ENCODE measurements around the gene MAEA.
"Not testable (repeated sequence)": the region's sequence is repeated elsewhere in the genome, so short reads cannot be mapped to it uniquely, and the experiment has no call there.

MAEA gene

GRCh38 chr4:1279253-1279652, 10.4 kb upstream of the MAEA start:
- DNase-seq, result no peak

GRCh38 chr4:1283711-1284110, 6.0 kb upstream of the MAEA start:
- no peak for DNase-seq

DNA sequence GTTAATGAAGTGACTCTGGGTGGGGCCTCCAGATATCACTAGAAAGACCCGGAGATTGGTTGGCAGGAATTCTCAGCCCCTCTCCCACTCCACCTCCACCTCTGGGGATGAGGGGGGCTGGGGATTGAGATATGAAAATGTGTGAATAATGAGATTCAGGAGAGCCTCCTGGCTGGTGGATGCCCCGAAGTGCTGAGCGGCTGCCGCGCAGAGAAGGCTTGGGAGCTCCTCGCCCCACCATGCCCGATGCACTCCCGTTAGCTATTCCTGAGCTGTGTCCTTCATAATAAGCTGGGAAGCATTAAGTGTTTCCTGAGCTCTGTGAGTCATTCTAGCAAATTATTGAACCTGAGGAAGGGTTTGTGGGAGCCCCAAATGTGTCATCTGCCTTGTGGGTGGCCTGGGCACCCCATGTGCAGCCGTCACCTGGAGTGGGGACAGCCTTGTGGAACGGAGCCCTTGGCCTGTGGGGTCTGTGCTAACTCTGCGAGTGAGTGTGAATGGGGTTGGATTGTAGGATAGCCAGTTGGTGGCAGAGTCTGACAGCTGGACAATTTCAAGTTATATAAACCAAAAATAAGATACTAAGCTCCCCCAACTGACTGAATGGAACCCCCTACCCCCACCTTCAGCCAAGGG, 4.4 kb upstream of the MAEA start:
- no peak for DNase-seq

GRCh38 chr4:1285790-1286553, 3.7 kb upstream of the MAEA start:
- DNase-seq, result peak in 2 of 5 experiments; percentile 17 to 64

DNA sequence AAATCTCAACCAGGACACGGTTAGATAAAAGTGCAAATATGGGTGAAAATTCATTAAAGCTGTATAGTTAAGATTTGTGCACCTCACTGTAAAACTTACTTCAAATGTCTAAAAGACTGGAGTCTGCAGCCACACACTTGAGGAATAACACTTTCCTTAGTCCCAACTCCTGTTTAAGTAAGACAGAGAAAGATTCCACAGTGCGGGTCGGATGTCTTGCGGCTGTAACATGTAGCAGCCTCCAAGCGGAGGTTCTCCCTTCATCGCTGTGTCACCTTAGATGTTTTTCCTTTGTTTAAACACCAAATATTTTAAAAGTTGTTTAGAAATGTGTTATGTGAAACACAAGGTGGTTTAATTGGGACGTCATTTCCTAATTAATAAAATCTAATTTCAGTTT, 905 bp upstream of the MAEA start:
- no peak for DNase-seq

DNA sequence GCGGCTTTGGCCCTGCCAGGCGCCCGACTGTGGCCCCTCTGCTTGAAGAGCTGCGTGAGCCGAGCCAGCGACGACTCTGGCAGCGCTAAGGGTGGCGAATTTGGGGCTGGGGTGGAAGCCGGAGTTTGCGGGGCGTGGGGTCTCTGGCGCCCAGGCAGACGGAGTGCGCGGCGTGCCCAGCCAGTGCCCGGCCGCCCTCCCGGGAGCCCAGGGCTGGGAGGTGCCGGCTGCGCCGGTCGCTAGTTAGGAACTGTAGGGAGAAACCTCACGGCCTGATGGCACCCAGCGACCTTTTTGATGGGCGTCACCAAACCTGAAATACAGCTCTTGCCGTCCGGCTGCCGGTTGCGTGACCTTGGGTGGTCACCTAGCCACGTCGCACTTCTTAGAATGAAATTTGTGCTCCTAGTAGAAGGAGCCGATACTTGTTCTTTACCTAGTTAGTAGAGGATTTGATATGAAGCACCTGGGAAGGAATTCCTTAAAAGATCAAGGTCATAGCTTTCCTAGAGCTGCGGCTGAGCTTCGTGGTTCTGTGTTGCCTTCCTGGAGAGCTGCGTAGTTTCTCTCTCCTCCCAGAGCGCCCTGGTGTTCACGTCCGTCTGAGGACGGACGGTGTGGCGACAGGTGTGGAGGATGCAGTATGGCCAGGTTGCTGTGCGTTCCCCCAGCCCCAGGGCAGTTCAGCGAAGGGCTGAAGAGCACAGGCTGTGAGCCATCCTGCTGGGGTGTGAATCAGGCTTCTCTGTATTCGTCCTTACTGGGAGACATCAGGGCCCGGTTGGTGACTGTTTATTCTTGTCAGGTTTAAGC, 680 bp downstream of the MAEA start:
- peak in 1 of 5 experiments; percentile 32 for DNase-seq

- no peak for DNase-seq
Measured at GRCh38 chr4:1291091-1291490, 1.4 kb downstream of the MAEA start.

DNA sequence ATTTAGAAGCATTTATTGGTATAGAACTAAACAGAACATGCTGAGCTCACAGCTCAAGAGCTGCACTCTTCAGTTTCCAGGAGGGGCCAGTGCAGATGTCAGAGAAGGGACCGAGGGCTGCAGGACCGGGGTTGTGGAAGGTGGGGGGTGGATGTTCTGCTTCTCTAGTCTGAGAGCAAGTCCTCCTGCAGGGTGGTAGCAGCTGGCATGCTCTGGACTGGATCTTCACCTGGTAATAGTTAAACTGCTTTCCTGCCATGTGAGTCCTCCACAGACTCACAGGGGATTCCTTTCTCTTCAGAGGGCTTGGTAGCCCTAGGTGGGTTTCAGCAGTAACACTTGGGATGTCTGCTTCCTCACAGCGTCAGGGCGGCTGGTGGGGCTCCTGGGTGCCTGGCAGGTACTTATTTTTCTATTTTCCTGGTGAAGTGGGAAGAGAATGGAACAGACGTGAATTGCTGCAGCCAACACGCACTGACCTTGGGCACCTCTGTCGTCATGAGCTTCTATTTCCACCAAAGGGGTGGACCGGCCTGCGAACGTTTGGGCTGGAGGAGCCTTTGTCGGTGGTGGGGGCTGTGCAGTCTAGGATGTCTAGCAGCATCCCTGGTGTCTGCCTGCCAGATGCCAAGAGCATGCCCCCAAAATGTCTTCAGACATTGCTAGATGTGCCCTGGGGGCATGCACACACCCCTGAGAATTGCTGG, 2.5 kb downstream of the MAEA start:
- no peak for DNase-seq

DNA sequence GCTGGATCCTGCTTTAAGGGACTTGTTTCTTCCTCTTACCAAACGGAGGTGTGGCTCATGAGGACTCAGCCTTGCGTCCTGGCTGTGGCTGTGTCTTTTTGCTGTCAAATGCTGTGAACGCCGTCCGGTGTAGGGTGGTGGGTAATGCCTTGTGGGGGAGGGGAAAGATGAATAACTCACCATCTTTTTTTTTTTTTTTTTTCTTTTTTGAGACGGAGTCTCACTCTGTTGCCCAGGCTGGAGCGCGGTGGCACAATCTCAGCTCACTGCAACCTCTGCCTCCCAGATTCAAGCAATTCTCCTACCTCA, 3.0 kb downstream of the MAEA start:
- not testable (repeated sequence) for DNase-seq

DNA sequence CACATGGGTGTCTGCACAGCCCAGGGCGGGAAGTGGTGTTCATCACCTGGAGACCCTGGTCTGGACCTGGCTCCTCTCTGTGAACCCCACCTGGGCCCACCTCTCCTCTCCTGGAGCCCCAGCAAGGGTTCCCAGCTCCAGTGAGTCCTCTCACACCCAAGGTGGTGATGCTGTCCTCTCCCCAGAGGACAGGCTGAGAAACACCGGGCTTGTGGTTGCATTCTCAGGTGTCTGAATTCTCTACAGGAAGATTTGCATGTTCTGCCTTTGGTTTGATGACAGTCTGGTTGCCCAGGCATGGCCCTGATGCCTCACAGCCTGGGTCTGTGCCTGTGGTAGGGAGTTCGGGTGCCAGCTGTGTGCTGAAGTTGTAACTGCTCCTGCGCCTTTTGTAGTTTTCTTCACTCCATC, 3.8 kb downstream of the MAEA start:
- no peak for DNase-seq

DNA sequence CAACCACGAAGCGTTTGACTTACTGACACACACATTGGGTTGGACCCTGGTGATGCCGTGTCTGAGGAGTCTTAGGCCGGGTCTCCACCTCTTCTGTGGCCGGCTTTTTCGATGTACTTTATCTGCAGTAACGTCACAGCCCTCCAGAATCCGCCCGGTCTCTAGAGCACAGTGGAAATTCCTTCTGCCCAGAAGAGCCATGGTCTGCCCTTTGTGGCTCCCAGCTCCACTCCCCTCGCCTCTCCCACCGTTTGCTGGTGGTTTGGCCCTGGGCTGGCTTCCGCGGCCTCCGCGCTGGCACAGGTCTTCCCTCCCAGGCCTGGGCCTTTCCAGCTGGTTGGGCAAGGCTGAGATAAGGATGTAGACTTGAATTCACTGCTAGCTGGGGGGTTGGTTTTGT, 4.3 kb downstream of the MAEA start:
- DNase-seq, result no peak

DNA sequence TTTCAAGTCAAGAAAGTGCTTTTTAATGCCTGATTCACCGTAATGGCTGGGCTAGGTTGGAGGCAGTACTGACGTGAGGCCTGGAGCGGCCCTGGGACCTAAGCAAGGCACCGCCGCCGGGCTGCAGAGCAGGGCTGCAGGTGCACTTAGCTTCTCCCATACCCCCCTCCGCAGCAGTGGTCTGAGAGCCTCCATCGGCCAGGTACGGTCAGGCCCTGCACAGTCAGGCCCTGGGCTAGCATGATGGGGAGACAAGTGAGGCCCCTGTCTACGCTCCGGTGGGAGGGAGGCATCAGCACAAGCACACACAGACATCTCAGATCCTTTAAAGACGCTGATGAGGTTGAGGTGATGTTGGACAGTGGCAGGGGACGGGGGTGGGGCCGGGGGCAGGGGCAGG, 4.7 kb downstream of the MAEA start:
- no peak for DNase-seq

DNA sequence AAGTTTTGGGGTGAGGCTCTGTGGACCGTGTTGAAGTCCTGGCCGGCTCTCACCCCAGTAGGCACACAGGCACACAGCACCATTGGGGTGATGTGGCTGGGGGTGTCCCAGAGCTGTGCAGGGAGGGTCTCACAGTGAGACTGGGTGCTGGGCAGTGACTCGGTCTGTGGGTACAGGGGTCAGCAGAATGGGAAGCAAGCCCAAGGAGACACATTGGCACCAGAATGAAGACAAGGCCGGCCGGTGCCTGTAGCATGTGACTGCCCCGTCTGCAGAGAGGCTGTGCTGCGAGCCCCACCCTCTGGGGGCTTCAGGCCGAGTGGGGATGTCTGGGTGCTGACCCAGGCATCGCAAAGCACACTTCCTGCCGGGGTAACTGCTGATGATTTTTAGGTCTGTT, 5.2 kb downstream of the MAEA start:
- no peak for DNase-seq

DNA sequence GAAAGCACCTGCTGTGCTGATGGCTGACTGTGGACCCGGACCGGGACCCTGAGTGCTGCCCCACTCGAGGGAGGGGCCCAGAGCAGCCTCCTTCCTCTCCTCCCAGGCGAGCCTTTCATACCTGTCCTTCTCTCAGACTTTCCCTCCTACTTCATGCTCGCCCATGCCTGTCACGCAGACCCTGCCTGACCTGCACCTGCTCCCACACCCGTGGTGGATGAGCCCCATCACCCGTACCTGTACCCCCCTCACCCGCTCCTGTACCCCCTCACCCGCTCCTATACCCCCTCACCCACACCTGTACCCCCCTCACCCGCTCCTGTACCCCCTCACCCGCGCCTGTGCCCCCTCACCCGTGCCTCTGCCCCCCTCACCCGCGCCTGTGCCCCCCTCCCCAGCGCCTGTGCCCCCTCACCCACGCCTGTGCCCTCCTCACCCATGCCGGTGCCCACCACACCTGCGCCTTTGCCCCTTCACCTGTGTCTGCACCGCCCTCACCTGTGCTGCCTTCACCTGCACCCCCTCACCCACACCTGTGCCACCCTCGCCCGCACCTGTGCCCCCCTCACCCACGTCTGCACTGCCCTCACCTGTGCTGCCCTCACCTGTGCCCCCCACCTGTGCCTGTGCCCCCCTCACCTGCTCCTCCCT, 5.8 kb downstream of the MAEA start:
- DNase-seq, result no peak

- no peak for DNase-seq
Measured at GRCh38 chr4:1296324-1297022, 6.8 kb downstream of the MAEA start.

GRCh38 chr4:1297023-1297395, 7.3 kb downstream of the MAEA start:
- no peak for DNase-seq

GRCh38 chr4:1297456-1298325, 8.0 kb downstream of the MAEA start:
- DNase-seq, result no peak

DNA sequence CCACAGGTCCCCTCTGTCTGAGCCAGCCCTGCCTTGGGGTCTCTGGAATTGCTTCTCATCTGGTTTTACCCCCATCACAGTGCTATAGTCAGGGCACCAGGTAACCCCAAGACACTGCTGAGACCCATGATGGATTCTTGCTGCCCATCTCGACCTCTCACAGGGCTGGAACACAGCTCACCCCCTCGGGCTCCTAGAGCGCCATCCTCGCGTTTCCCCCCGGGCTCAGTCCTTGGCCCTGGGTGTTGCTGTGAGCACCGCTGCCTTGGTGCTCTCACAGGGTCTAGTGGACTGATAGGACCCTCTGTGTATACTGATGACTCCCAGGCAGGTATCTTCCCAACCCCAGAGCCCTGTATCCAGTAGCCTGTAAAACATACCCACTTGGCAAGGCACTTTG, 8.8 kb downstream of the MAEA start:
- DNase-seq, result no peak

- DNase-seq, result no peak
Measured at GRCh38 chr4:1299301-1299860, 9.7 kb downstream of the MAEA start.
